K562 (cell line): ENCODE results near the gene RABGAP1. TPM values are rescaled to one million over a fixed set of nuclear protein-coding genes. Genes with fewer than 3 reads are reported as not detected.

Source experiments
- ARID3A ChIP-seq: IDR thresholded peaks from 2 replicates; pipeline ENCODE4 v1.6.1; 2012; ENCODE audit warnings: low read depth, low read length, improper control_type of control experiment, borderline replicate concordance
- CAMTA2 ChIP-seq: fragments of 250-450 bp; sonication (Bioruptor Pico); conservative IDR thresholded peaks from 2 replicates; pipeline ENCODE4 v1.5.1; 2022
- CEBPZ ChIP-seq: fragments of 150-350 bp; IDR thresholded peaks from 2 replicates; pipeline ENCODE4 v1.6.1; 2014; ENCODE audit warnings: low read depth, mild to moderate bottlenecking, low read length, borderline replicate concordance
- E4F1 ChIP-seq: fragments of 250-450 bp; sonication (Bioruptor Pico); IDR thresholded peaks from 2 replicates; pipeline ENCODE4 v1.5.0; 2021; ENCODE audit warnings: mild to moderate bottlenecking, borderline replicate concordance
- ELF2 ChIP-seq: fragments of 250-450 bp; sonication (Bioruptor Pico); IDR thresholded peaks from 2 replicates; pipeline ENCODE4 v1.5.0; 2021; ENCODE audit warnings: mild to moderate bottlenecking
- NONO ChIP-seq, 2 experiments: fragments of 200-400 bp in 1 of 2; fragments of 450-650 bp in 1 of 2; formaldehyde crosslinking in 1 of 2; IDR thresholded peaks; 2 replicates each; pipeline ENCODE4 v1.6.1; 2017; ENCODE audit warnings: low read depth in 2 of 2, mild to moderate bottlenecking in 2 of 2, moderate library complexity in 2 of 2, low read length in 1 of 2
- NRF1 ChIP-seq, 2 experiments: fragments of 450-650 bp; IDR thresholded peaks in 1 of 2; conservative IDR thresholded peaks in 1 of 2; 2 replicates each; pipeline ENCODE4 v1.6.1; 2014; ENCODE audit warnings: mild to moderate bottlenecking in 2 of 2
- PHF8 ChIP-seq: fragments of 200-600 bp; sonication (generic); IDR thresholded peaks from 2 replicates; pipeline ENCODE4 v1.6.1; 2012; ENCODE audit warnings: mixed run types, mild to moderate bottlenecking, inconsistent platforms, low read length, moderate library complexity, borderline replicate concordance
- POLR2H ChIP-seq: IDR thresholded peaks from 2 replicates; pipeline ENCODE4 v1.6.1; 2016; ENCODE audit warnings: missing genetic modification characterization, low read depth, mild to moderate bottlenecking, control low read depth, missing compliant biosample characterization, moderate library complexity
- RAD51 ChIP-seq: fragments of 450-650 bp; IDR thresholded peaks from 2 replicates; pipeline ENCODE4 v1.7.1; 2016; ENCODE audit warnings: low read depth, mild to moderate bottlenecking, borderline replicate concordance
- SMAD3 ChIP-seq: fragments of 450-650 bp; formaldehyde crosslinking; conservative IDR thresholded peaks from 2 replicates; pipeline ENCODE4 v1.4.0; 2020; ENCODE audit warnings: mild to moderate bottlenecking
- TCF7 ChIP-seq: sonication (generic); IDR thresholded peaks from 2 replicates; pipeline ENCODE4 v1.6.1; 2016; ENCODE audit warnings: antibody characterized with exemption, borderline replicate concordance
- USF1 ChIP-seq: sonication (generic); formaldehyde crosslinking; IDR thresholded peaks from 2 replicates; pipeline ENCODE4 v1.9.0; 2022; ENCODE audit warnings: mild to moderate bottlenecking, missing genetic modification reagents
- ZNF639 ChIP-seq, 2 experiments: fragments of 200-800 bp in 1 of 2; sonication (Bioruptor generic) in 1 of 2; sonication (generic) in 1 of 2; formaldehyde crosslinking in 1 of 2; IDR thresholded peaks in 1 of 2; conservative IDR thresholded peaks in 1 of 2; 2 replicates each; pipeline versions ENCODE4 v1.5.0 to v1.6.1; 2016 to 2020; ENCODE audit warnings: missing compliant biosample characterization in 1 of 2, missing genetic modification characterization in 1 of 2, missing genetic modification reagents in 1 of 2
- ZSCAN29 ChIP-seq: fragments of 450-650 bp; IDR thresholded peaks from 2 replicates; pipeline ENCODE4 v1.6.1; 2017
- polyA plus RNA-seq, 8 experiments: library from polyadenylated mRNA; depleted of rRNA in 4 of 8; stranded (reverse) in 5 of 8; unstranded in 3 of 8; fragments of >200 nt; fragmentation: Nextera tagmentation in 2 of 8; fragmentation: Illumina TruSeq in 1 of 8; extraction: Ambion mirVana in 2 of 8; extraction: Trizol in 1 of 8; gene quantifications; 2 replicates each; pipeline versions ENCODE4 v1.2.1 to v1.2.3, GENCODE V29; 2011 to 2014; ENCODE audit warnings: inconsistent platforms in 1 of 8, missing spikeins in 1 of 8
- total RNA-seq, 7 experiments: library from RNA; depleted of rRNA in 6 of 7; stranded (reverse); fragments of >200 nt in 6 of 7; fragmentation: Illumina TruSeq in 2 of 7; extraction: Trizol in 2 of 7; gene quantifications; 2 replicates each; pipeline versions ENCODE4 v1.2.1 to v1.2.3, GENCODE V29; 2011 to 2021; ENCODE audit warnings: low replicate concordance in 1 of 7

Gene RABGAP1
- total and polyA plus RNA-seq, 9 of the 15 experiments (the other 6 are each of a cell fraction or from before 2014, with no cell fraction given) = 1.5 to 22.7 (median 13.1) TPM

GRCh38 chr9:122904823-122905710 lies 35.8 kb upstream of the RABGAP1 start, which contains the start of gene RC3H2 (continued):
- no peak; a peak in 1 of 4 replicates for TF ChIP-seq ZNF639 (CRISPR knock-in tag; conservative IDR thresholded peaks at IDR 0.05 in 1 of 2, IDR thresholded peaks at IDR 0.05 in 1 of 2)
- TF ChIP-seq E4F1 (CRISPR knock-in tag) = no peak
- TF ChIP-seq ZSCAN29 = no peak
- peak; percentile 83 for TF ChIP-seq POLR2H (tag)
- TF ChIP-seq CEBPZ = peak; percentile 30; the same call in 1 of the 2 replicates
- peak; percentile 90; the same call in 1 of the 2 replicates for TF ChIP-seq CAMTA2 (CRISPR knock-in tag)
- TF ChIP-seq RAD51 = peak; percentile 100
- TF ChIP-seq TCF7 = peak; percentile 13; the same call in 1 of the 2 replicates
- peak; percentile 98 for TF ChIP-seq USF1 (CRISPR knock-in tag)
- peak; percentile 93; the same call in 1 of the 2 replicates for TF ChIP-seq PHF8
- no peak for TF ChIP-seq ARID3A
- peak; percentile 72; the same call in 1 of the 2 replicates for TF ChIP-seq ELF2
- TF ChIP-seq NRF1 (conservative IDR thresholded peaks at IDR 0.05 in 1 of 2, IDR thresholded peaks at IDR 0.05 in 1 of 2) = peak; percentile 77 to 82
- TF ChIP-seq NONO (IDR thresholded peaks at IDR 0.05; ENCODE audit: low read depth in 2 of 2, low read length in 1 of 2) = peak; percentile 71 to 88; a peak in 3 of 4 replicates
- TF ChIP-seq SMAD3 = peak; percentile 74; the same call in 1 of the 2 replicates
